HG03066 (cell line): ENCODE data around the gene CCDC92.
"Not testable (repeated sequence)": the region's sequence is repeated elsewhere in the genome, so short reads cannot be mapped to it uniquely, and the experiment has no call there.

Source experiments
- ATAC-seq: cut with Tn5 transposase; IDR thresholded peaks from one replicate; pipeline ENCODE4 v1.9.1; 2021; ENCODE audit warnings: low read depth; ENCODE audit not compliant: unreplicated experiment

CCDC92 gene

GRCh38 chr12:123950476-123951349 lies 21.9 kb downstream of the CCDC92 start:
- ATAC-seq: no peak

- ATAC-seq: no peak
These were observed 22.9 kb downstream of the CCDC92 start for GRCh38 chr12:123949770-123950165.

- no peak for ATAC-seq
These were observed 23.5 kb downstream of the CCDC92 start for GRCh38 chr12:123948796-123949769.

GRCh38 chr12:123948401-123948795 lies 24.2 kb downstream of the CCDC92 start:
- no peak for ATAC-seq

- not testable (repeated sequence) for ATAC-seq
These were observed 25.1 kb downstream of the CCDC92 start for GRCh38 chr12:123947531-123947930.

GRCh38 chr12:123946516-123947505 lies 25.8 kb downstream of the CCDC92 start:
- ATAC-seq: not testable (repeated sequence)

- ATAC-seq: no peak
These were observed 26.5 kb downstream of the CCDC92 start for GRCh38 chr12:123946152-123946515.

- no peak for ATAC-seq
These were observed 27.1 kb downstream of the CCDC92 start for GRCh38 chr12:123945287-123946151.

- no peak for ATAC-seq
These were observed 27.9 kb downstream of the CCDC92 start for GRCh38 chr12:123944696-123945095.

- no peak for ATAC-seq
These were observed 28.8 kb downstream of the CCDC92 start for GRCh38 chr12:123943816-123944215.

- no peak for ATAC-seq
These were observed 29.6 kb downstream of the CCDC92 start for GRCh38 chr12:123942911-123943648.

GRCh38 chr12:123942238-123942653 lies 30.4 kb downstream of the CCDC92 start:
- ATAC-seq: no peak

- no peak for ATAC-seq
These were observed 30.9 kb downstream of the CCDC92 start for GRCh38 chr12:123941624-123942237.

- no peak for ATAC-seq
These were observed 31.6 kb downstream of the CCDC92 start for GRCh38 chr12:123941000-123941399.

- no peak for ATAC-seq
These were observed 32.0 kb downstream of the CCDC92 start for GRCh38 chr12:123940627-123940966.

- no peak for ATAC-seq
These were observed 32.7 kb downstream of the CCDC92 start for GRCh38 chr12:123939716-123940626.
